ENCODE data around the gene MED13. TPM values are rescaled to one million over a fixed set of nuclear protein-coding genes. Genes with fewer than 3 reads are reported as not detected.
"Not testable (repeated sequence)": the region's sequence is repeated elsewhere in the genome, so short reads cannot be mapped to it uniquely, and the experiment has no call there.

MED13 gene
- total and polyA plus RNA-seq, 4 experiments from 2014 or later: 1.8 to 85.4 (median 41.1) TPM

DNA sequence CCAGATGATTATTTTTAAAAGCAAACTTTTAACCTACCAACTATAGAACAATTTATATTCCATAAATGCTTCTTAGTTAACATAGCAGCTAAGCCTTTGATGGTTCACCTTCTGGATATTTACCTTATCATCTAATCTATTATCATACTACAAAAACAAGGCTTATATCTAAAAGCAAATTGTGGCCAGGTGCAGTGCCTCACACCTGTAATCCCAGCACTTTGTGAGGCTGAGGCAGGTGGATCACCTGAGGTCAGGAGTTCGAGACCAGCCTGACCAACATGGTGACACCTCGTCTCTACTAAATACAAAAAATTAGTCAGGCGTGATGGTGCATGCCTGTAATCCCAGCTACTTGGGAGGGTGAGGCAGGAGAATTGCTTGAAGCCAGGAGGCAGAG, 61.9 kb downstream of the MED13 start:
- POLR2A ChIA-PET (ENCODE audit: partially characterized antibody); intact Hi-C loops (cut with micrococcal nuclease); H3K4me3 ChIP-seq (ENCODE audit: low read length in 2 of 2); H3K9me3 Mint-ChIP-seq; H3K4me3 Mint-ChIP-seq; DNase-seq; H3K27ac Mint-ChIP-seq; H3K27ac ChIP-seq (ENCODE audit: low read depth, low read length); H3K9me3 ChIP-seq (ENCODE audit: control insufficient read depth in 1 of 2, low read length in 2 of 2); H3K27me3 ChIP-seq (ENCODE audit: insufficient read depth, low read length); H3K36me3 ChIP-seq (ENCODE audit: insufficient read depth, low read length); CTCF ChIA-PET (ENCODE audit: partially characterized antibody); H3K27me3 Mint-ChIP-seq: not testable (repeated sequence)
- peaks cover 26% of the 10 kb centered on the region for H3K4me1 ChIP-seq (ENCODE audit: insufficient read depth, low read length)
- Mint-ChIP-seq H3K36me3 (peaks cover 21 to 44% of the 10 kb centered on the region in 2 donors), H3K4me1 (peaks cover 24 to 38% (median 32%) of the 10 kb centered on the region in 4 donors)

DNA sequence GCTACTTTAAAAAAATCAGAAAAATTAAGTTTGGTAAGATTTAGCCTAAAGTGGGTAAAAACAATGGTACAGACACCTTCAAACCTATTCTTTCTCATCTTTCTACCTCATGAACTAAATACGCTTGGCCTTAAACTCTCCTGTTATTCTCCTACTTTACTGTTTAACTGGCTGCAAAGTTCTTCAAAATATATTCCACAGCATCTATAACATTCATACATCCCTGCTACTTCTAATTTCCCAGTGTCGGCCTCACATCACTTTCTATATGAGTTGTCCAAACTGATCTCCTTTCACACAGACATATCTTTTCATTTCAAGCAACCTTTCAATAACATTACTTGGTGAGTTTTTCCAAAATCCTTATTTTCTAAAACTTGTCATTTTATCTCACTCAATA, 64.0 kb downstream of the MED13 start:
- intact Hi-C loops (cut with micrococcal nuclease): no loop called here
- ChIA-PET POLR2A (ENCODE audit: partially characterized antibody) (no interaction called here), CTCF (ENCODE audit: partially characterized antibody) (no interaction called here)

DNA sequence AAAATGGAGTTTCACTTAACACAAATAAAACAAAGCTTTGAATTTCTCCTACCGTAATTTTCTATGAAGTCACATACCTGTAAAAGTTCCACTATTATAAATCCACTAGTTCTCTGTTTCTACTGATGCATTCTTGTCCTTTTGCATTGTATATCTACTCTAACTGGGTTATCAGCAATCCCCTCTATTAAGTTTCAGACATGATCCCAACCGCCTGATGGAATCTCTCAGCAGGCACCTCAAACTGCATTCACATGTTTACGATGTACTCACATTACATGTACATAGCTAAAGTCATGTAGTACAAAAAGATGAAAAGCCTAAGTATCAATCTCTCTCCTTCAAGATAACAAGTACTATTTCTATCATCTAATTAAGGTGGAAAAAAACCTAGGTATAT, 64.9 kb downstream of the MED13 start:
- Histone ChIP-seq H3K27me3 (ENCODE audit: insufficient read depth, low read length) (no peaks in the 10 kb centered on the region), H3K4me1 (ENCODE audit: insufficient read depth, low read length) (peaks cover 28% of the 10 kb centered on the region), H3K36me3 (ENCODE audit: insufficient read depth, low read length) (no peaks in the 10 kb centered on the region), H3K4me3 (ENCODE audit: low read length in 2 of 2) (no peak overlapping the region), H3K27ac (ENCODE audit: low read depth, low read length) (no peak overlapping the region), H3K9me3 (ENCODE audit: control insufficient read depth in 1 of 2, low read length in 2 of 2) (no peaks in the 10 kb centered on the region)
- no peak for DNase-seq
- Mint-ChIP-seq H3K4me1 (peaks cover 27 to 42% (median 37%) of the 10 kb centered on the region in 4 donors), H3K27me3 (no peaks in the 10 kb centered on the region), H3K36me3 (peaks cover 12 to 37% of the 10 kb centered on the region in 2 donors), H3K9me3 (no peaks in the 10 kb centered on the region), H3K4me3 (peak overlapping the region in 1 of 8 donors; percentile 7), H3K27ac (no peak overlapping the region)
- POLR2A ChIA-PET (ENCODE audit: partially characterized antibody): no interaction called here
- CTCF ChIA-PET (ENCODE audit: partially characterized antibody): no interaction called here
- intact Hi-C loops (cut with micrococcal nuclease): no loop called here

More for the DNA sequence above, 64.0 kb downstream of the MED13 start:
- no peaks in the 10 kb centered on the region for H3K27me3 ChIP-seq (ENCODE audit: insufficient read depth, low read length)
- Mint-ChIP-seq H3K4me3 (peak overlapping the region in 1 of 8 donors; percentile 11), H3K4me1 (peaks cover 30 to 42% (median 41%) of the 10 kb centered on the region in 4 donors), H3K27ac (peak overlapping the region in 1 of 7 donors; percentile 17), H3K9me3 (no peaks in the 10 kb centered on the region), H3K27me3 (no peaks in the 10 kb centered on the region), H3K36me3 (peaks cover 17 to 39% of the 10 kb centered on the region in 2 donors)
- DNase-seq: no peak
- H3K9me3 ChIP-seq (ENCODE audit: control insufficient read depth in 1 of 2, low read length in 2 of 2): no peaks in the 10 kb centered on the region
- H3K36me3 ChIP-seq (ENCODE audit: insufficient read depth, low read length): no peaks in the 10 kb centered on the region
- no peak overlapping the region for H3K4me3 ChIP-seq (ENCODE audit: low read length in 2 of 2)
- H3K4me1 ChIP-seq (ENCODE audit: insufficient read depth, low read length): peaks cover 28% of the 10 kb centered on the region
- no peak overlapping the region for H3K27ac ChIP-seq (ENCODE audit: low read depth, low read length)

DNA sequence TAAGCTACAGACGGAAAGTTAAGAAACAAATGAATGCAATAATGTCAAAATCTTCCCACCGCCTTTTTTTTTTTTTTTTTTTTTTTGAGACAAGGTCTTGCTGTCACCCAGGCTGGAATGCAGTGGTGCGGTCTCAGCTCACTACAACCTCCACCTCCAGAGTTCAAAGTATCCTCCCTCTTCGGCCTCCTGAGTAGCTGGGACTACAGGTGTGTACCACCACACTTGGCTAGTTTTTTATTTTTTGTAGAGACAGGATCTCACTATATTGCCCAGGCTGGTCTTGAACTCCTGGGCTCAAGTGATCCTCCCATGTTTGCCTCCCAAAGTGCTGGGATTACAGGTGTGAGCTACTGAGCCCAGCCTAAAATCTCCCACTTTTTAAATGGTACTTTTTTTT, 66.5 kb downstream of the MED13 start:
- H3K27ac ChIP-seq (ENCODE audit: low read depth, low read length); H3K4me3 Mint-ChIP-seq; H3K9me3 Mint-ChIP-seq; H3K9me3 ChIP-seq (ENCODE audit: control insufficient read depth in 1 of 2, low read length in 2 of 2); H3K27me3 ChIP-seq (ENCODE audit: insufficient read depth, low read length); intact Hi-C loops (cut with micrococcal nuclease); H3K27me3 Mint-ChIP-seq; H3K36me3 ChIP-seq (ENCODE audit: insufficient read depth, low read length); H3K4me3 ChIP-seq (ENCODE audit: low read length in 2 of 2); DNase-seq: not testable (repeated sequence)
- peaks cover 28% of the 10 kb centered on the region for H3K4me1 ChIP-seq (ENCODE audit: insufficient read depth, low read length)
- H3K36me3 Mint-ChIP-seq: peaks cover 0 to 32% of the 10 kb centered on the region in 2 donors
- H3K27ac Mint-ChIP-seq: peak overlapping the region in 1 of 7 donors; percentile 25
- POLR2A ChIA-PET (ENCODE audit: partially characterized antibody): interaction anchor here (0.7 kb wide), 1 partner anchor 31 kb away, joined by 3 read pairs; no protein-coding TSS in a partner anchor
- H3K4me1 Mint-ChIP-seq: peaks cover 20 to 33% (median 30%) of the 10 kb centered on the region in 4 donors
- CTCF ChIA-PET (ENCODE audit: partially characterized antibody): interaction anchor here (0.9 kb wide), 1 partner anchor 67 kb away, joined by 4 read pairs; no protein-coding TSS in a partner anchor

DNA sequence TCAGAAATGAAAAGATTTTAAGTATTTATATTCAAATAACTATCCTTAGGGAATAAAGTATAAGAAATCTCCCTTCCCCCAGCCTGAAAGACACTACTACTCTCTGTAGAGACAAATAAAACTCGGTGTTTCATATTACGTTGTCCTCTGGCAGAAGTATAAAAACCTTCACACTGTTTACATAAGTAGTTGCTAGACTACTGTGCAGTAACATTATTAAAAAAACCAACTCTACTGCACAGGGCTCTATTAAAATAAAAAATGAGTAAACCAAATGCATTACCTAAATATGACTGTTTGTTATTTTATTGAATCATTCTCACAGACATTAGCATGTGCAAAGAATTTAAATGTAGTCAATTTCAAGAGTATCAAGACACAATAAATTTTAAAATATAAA, 67.4 kb downstream of the MED13 start:
- Mint-ChIP-seq H3K9me3 (no peaks in the 10 kb centered on the region), H3K27ac (peak overlapping the region in 1 of 7 donors; percentile 19), H3K27me3 (no peaks in the 10 kb centered on the region), H3K36me3 (peaks cover 0 to 35% of the 10 kb centered on the region in 2 donors), H3K4me3 (no peak overlapping the region), H3K4me1 (peaks cover 20 to 33% (median 30%) of the 10 kb centered on the region in 4 donors)
- Histone ChIP-seq H3K27ac (ENCODE audit: low read depth, low read length) (no peak overlapping the region), H3K4me1 (ENCODE audit: insufficient read depth, low read length) (peaks cover 28% of the 10 kb centered on the region), H3K4me3 (ENCODE audit: low read length in 2 of 2) (no peak overlapping the region), H3K36me3 (ENCODE audit: insufficient read depth, low read length) (no peaks in the 10 kb centered on the region), H3K27me3 (ENCODE audit: insufficient read depth, low read length) (no peaks in the 10 kb centered on the region), H3K9me3 (ENCODE audit: control insufficient read depth in 1 of 2, low read length in 2 of 2) (no peaks in the 10 kb centered on the region)
- no peak for DNase-seq
- POLR2A ChIA-PET (ENCODE audit: partially characterized antibody): interaction anchor here (0.7 kb wide), 1 partner anchor 30 kb away, joined by 3 read pairs; no protein-coding TSS in a partner anchor
- intact Hi-C loops (cut with micrococcal nuclease): no loop called here
- CTCF ChIA-PET (ENCODE audit: partially characterized antibody): interaction anchor here (0.9 kb wide), 1 partner anchor 68 kb away, joined by 4 read pairs; no protein-coding TSS in a partner anchor

DNA sequence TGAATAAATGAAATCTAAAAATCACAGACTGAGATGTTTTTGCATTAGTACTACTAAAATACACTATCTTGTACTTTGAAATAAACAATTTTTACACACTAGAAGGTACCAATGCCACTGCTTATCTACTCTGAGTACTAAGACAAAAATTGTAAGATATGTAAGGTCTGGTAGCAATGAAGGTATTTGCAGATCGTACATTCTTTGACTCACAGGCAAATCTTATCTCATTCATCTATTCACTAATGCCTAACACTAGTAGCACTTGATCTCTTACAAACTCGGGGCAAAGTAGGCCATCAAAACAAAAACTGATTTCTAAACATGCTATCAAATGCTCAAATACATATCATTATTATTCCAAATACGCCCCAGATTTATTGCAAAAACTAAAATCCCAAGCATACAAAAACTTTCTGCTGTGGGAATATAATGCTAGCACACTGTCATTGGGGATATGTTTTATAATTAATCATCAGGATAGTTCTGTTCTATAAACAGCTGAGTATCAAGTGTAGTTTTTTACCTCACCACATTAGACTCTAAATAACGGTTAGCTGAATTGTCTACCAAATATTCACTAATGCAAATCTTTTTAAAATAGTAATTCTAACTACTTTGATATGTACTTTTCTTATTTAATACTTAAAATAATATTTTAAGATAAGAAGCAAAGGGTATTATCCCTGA, 68.0 kb downstream of the MED13 start:
- no peak overlapping the region for H3K4me3 ChIP-seq (ENCODE audit: low read length in 2 of 2)
- peaks cover 28% of the 10 kb centered on the region for H3K4me1 ChIP-seq (ENCODE audit: insufficient read depth, low read length)
- peaks cover 20 to 33% (median 30%) of the 10 kb centered on the region in 4 donors for H3K4me1 Mint-ChIP-seq
- no peaks in the 10 kb centered on the region for H3K36me3 ChIP-seq (ENCODE audit: insufficient read depth, low read length)
- peaks cover 0 to 41% of the 10 kb centered on the region in 2 donors for H3K36me3 Mint-ChIP-seq
- H3K27me3 ChIP-seq (ENCODE audit: insufficient read depth, low read length): no peaks in the 10 kb centered on the region
- H3K9me3 Mint-ChIP-seq: no peaks in the 10 kb centered on the region
- ChIA-PET CTCF (ENCODE audit: partially characterized antibody) (no interaction called here), POLR2A (ENCODE audit: partially characterized antibody) (no interaction called here)
- no peak for DNase-seq
- H3K4me3 Mint-ChIP-seq: no peak overlapping the region
- no peak overlapping the region for H3K27ac Mint-ChIP-seq
- no peaks in the 10 kb centered on the region for H3K9me3 ChIP-seq (ENCODE audit: control insufficient read depth in 1 of 2, low read length in 2 of 2)
- no peaks in the 10 kb centered on the region for H3K27me3 Mint-ChIP-seq
- H3K27ac ChIP-seq (ENCODE audit: low read depth, low read length): no peak overlapping the region
- intact Hi-C loops (cut with micrococcal nuclease): no loop called here

DNA sequence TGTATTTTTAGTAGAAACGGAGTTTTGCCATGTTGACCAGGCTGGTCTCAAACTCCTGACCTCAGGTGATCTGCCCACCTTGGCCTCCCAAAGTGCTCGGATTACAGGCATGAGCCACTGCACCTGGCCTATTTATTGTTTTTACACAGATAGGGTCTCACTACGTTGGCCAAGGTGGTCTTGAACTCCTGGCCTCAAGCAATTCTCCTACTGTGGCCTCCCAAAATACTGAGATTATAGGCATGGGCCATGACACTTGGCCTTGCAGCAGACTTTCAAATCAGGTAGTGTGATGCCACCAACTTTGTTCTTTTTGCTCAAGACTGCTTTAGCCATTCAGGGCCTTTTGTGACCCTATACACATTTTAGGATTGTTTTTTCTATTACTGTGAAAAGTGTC, 75.6 kb downstream of the MED13 start:
- Mint-ChIP-seq H3K36me3 (peaks cover 15 to 58% of the 10 kb centered on the region in 2 donors), H3K4me3 (no peak overlapping the region), H3K9me3 (no peaks in the 10 kb centered on the region), H3K27me3 (no peaks in the 10 kb centered on the region), H3K4me1 (peaks cover 0 to 8% (median 2%) of the 10 kb centered on the region in 4 donors), H3K27ac (peak overlapping the region in 1 of 7 donors; percentile 16)
- H3K27ac ChIP-seq (ENCODE audit: low read depth, low read length): no peak overlapping the region
- no peak overlapping the region for H3K4me3 ChIP-seq (ENCODE audit: low read length in 2 of 2)
- peaks cover 27% of the 10 kb centered on the region for H3K36me3 ChIP-seq (ENCODE audit: insufficient read depth, low read length)
- DNase-seq: no peak
- H3K27me3 ChIP-seq (ENCODE audit: insufficient read depth, low read length): no peaks in the 10 kb centered on the region
- no peaks in the 10 kb centered on the region for H3K9me3 ChIP-seq (ENCODE audit: control insufficient read depth in 1 of 2, low read length in 2 of 2)
- ChIA-PET CTCF (ENCODE audit: partially characterized antibody) (no interaction called here), POLR2A (ENCODE audit: partially characterized antibody) (no interaction called here)
- H3K4me1 ChIP-seq (ENCODE audit: insufficient read depth, low read length): no peaks in the 10 kb centered on the region
- intact Hi-C loops (cut with micrococcal nuclease): no loop called here
